PFSK-1 (cell line): Measurements from ENCODE around the gene NR3C2.

Experiments used
- POLR2AphosphoS5 ChIP-seq: IDR thresholded peaks from 2 replicates; pipeline ENCODE4 v1.6.1; 2012; ENCODE audit warnings: low read depth, mild to moderate bottlenecking, control low read depth, low read length, moderate library complexity
- SIN3A ChIP-seq: IDR thresholded peaks from 2 replicates; pipeline ENCODE4 v1.6.1; 2012; ENCODE audit warnings: mild to moderate bottlenecking, low read length, moderate library complexity, borderline replicate concordance; ENCODE audit not compliant: insufficient read depth
- TAF1 ChIP-seq: IDR thresholded peaks from 2 replicates; pipeline ENCODE4 v1.6.1; 2012; ENCODE audit warnings: low read length, control low read depth, borderline replicate concordance; ENCODE audit not compliant: insufficient read depth
- TF ChIP-seq, protein P1 (sequence below), 2 experiments: IDR thresholded peaks; 2 replicates each; pipeline versions ENCODE4 v1.6.1 to v1.8.0; 2011 to 2012; ENCODE audit warnings: low read depth in 2 of 2, low read length in 2 of 2, control low read depth in 1 of 2, inconsistent platforms in 1 of 2, mild to moderate bottlenecking in 1 of 2, moderate library complexity in 1 of 2; ENCODE audit not compliant: insufficient read depth in 1 of 2

DNA sequence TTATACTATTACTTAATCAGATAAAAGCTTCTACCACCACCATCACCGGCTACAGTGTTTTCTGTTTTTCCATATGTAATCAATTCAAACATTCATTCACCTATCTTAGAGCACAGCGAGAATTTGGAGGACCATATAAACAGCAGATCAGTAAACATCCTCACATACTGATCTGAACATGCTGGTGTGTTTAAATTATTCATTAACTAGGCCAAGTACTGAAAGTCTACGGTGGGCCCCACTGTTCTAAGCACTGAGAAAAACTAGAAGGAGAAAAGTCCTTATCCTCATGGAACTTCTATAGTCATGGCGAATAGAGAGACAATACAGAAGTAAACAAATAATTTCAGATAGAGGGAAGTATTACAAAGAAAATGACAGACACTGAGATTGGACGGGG, 176.6 kb downstream of the NR3C2 start:
- TF ChIP-seq, protein P1, sequence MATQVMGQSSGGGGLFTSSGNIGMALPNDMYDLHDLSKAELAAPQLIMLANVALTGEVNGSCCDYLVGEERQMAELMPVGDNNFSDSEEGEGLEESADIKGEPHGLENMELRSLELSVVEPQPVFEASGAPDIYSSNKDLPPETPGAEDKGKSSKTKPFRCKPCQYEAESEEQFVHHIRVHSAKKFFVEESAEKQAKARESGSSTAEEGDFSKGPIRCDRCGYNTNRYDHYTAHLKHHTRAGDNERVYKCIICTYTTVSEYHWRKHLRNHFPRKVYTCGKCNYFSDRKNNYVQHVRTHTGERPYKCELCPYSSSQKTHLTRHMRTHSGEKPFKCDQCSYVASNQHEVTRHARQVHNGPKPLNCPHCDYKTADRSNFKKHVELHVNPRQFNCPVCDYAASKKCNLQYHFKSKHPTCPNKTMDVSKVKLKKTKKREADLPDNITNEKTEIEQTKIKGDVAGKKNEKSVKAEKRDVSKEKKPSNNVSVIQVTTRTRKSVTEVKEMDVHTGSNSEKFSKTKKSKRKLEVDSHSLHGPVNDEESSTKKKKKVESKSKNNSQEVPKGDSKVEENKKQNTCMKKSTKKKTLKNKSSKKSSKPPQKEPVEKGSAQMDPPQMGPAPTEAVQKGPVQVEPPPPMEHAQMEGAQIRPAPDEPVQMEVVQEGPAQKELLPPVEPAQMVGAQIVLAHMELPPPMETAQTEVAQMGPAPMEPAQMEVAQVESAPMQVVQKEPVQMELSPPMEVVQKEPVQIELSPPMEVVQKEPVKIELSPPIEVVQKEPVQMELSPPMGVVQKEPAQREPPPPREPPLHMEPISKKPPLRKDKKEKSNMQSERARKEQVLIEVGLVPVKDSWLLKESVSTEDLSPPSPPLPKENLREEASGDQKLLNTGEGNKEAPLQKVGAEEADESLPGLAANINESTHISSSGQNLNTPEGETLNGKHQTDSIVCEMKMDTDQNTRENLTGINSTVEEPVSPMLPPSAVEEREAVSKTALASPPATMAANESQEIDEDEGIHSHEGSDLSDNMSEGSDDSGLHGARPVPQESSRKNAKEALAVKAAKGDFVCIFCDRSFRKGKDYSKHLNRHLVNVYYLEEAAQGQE (IDR thresholded peaks at IDR 0.05; ENCODE audit: insufficient read depth in 1 of 2, low read depth in 2 of 2, low read length in 2 of 2): no peak
- no peak for TF ChIP-seq SIN3A
- no peak for TF ChIP-seq POLR2AphosphoS5
- TF ChIP-seq TAF1: no peak
